GM21515 (cell line): ENCODE results near the gene ZNF319.
"Not testable (repeated sequence)": the region's sequence is repeated elsewhere in the genome, so short reads cannot be mapped to it uniquely, and the experiment has no call there.

Source experiments
- ATAC-seq: cut with Tn5 transposase; IDR thresholded peaks from one replicate; pipeline ENCODE4 v1.9.1; 2021; ENCODE audit not compliant: unreplicated experiment

The ZNF319 gene

DNA sequence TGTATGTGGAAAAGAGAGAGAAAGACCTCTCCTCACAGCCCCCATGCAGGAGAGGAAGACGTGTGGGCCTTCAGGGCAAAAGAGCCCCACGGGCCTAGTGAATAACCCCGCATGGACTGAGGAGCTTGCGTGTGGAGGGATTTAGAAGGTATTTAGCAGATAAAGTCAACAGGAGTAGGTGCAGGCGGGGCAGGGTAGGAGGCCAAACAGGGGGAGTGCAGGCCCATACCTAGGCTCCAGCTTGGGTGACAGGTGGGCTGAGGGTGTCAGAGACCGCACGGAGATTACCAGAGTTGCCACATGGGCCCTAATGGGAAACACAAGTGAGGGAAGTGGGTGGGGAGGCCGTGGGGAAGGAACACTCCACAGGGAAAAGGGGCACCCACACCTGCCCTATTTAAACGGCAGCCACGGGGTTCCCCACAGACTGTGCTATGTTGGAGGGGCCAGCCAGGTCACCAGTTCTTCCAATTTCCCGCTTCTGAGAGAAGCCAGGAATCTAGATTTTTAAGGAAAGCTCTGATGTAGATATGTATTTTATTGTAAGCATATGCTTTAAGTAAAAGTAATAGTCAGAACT lies 21.4 kb downstream of the ZNF319 start:
- no peak for ATAC-seq

DNA sequence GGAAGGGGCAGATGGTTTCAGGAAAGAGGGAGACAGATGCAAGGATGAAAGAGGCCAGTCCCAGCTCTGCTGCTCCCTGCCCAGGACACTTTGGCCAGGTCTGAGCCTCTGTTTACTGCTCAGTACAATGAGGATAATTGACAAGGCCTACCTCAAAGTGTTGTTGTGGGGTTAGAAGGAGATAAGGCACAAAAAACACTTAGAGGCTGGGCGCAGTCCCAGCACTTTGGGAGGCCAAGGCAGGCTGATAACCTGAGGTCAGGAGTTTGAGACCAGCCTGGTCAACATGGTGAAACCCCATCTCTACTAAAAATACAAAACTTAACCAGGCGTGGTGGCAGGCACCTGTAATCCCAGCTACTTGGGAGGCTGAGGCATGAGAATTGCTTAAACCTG lies 22.4 kb downstream of the ZNF319 start:
- not testable (repeated sequence) for ATAC-seq

DNA sequence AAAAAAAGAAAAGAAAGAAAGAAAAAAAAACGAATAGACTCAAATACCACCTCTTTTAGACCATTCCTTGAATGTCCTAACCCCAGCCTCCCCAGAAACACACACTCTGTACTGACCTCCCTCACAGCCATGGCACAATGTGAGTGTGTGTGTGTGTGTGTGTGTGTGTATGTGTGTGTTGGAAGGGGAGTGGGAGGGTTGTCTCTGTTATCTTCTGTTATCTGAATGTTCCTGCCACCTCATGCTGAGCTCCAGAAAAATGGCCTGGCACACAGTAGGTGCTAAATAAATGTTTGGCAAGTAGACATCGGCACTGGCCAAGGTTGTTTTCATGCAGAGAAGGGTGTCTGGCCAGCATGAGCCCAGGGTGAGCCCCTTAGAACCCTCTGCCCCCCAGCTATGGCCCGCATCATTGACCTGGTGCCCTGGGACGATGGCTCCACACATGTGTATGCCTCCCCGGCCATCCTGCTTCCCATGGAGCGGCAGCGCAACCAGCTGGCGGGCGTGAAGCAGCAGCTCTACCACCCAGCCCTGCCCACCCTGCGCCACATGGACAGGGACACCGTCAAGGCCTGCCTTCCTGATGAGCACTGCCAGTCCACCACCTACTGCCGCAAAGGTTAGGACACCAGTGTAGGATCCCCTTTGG lies 22.9 kb downstream of the ZNF319 start:
- ATAC-seq: no peak

DNA sequence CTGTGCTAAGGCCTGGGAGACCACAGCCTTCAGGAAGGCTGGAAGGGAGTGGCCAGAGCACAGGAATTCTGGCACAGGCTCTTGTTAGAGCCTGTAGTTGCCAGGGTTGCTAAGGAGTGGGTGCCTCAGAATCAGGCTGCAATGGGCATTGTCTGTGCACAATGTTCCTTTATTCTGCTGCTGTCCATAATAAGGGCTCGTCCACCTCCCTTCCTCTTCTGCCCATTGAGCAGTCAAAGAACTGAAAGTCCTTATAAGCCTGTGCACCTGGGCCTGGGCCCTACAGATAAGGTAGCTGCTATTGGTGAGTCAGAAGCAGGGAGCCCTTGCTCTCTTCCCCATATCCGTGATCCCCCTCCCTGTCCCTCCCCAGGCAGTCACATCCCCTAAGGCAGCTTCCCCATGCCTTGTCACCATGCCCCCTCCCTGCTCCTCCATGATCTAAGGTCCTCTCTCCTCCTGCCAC lies 24.1 kb downstream of the ZNF319 start:
- ATAC-seq: no peak

DNA sequence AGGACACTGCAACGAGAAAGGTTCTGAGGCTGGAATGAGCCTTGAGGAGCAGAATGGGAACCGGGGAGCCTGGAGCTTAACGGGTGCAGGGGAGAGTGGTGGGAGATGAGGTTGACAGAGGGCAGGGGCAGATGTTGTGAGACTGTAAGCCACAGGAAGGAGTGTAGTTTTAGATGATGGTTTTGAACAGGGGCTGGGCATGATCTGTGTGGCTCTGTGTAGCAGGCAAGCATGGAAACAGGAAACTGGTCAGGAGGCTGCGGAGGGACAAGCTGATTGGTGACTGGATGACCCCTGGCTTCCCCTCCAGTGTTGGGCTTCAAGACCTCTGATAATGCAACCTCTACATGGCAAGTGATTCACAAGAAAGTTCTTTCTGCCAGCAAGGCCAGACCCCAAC lies 28.2 kb downstream of the ZNF319 start:
- ATAC-seq: no peak

DNA sequence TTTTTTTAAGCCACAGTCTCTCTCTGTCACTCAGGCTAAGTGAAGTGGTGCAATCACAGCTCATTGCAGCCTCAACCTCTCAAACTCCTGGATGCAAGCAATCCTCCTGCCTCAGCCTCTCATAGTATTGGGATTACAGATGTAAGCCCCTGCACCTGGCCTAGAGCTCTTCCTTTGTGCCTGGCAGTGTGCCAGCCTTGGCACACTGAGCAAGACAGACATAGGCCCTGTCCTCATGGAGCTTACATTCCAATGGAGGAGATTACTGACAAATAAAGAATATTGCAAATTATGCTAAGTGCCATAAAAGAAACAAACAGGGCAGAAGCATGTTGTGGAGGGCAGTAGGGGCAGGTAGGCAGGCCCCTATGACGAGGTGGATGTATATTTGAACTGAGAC lies 28.6 kb downstream of the ZNF319 start:
- ATAC-seq: no peak

DNA sequence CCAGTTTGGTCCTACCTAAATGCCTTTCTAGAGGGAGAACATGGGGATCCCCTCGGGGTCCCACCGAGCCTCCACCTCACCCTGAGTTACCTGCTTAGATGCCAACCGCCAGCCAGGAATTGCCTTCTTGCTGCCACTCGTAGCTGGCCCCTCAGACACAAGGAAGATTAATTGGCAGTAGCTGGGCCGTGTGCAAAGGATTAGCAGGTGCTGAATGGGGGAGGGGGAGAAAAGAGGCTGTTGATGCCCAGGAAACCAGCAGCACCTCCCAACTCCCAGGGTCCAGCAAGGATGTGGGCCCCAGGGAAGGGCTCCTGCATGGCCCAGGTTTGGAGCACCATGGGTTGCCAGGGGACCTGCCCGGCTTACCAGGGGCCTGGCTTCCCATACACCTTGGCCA lies 29.5 kb downstream of the ZNF319 start, which contains the start of gene CNGB1:
Gene CNGB1, minus strand, starts transcription at position 159 of the 400 bp plus-strand sequence. CDS start 3,842 bp downstream, outside the sequence.
- no peak for ATAC-seq

DNA sequence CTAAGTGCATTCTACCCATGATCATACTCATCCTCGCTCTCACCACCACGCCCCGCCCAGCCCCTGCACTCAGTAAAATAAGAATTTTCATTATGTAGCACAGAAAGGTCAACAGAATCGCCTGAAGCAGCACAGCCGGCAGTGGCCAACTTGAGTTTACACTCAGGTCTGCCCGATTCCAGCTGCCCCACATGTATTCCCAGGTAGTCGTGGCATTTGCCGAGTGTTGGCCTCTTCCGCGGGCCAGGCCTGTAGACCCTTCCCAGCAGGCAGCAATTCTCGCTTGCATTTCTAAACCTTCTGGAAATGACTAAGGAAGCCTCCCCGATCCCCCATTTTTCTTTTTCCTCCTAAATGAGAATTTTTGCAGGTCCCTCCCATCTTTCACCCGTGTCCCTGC lies 30.2 kb downstream of the ZNF319 start:
- no peak for ATAC-seq

DNA sequence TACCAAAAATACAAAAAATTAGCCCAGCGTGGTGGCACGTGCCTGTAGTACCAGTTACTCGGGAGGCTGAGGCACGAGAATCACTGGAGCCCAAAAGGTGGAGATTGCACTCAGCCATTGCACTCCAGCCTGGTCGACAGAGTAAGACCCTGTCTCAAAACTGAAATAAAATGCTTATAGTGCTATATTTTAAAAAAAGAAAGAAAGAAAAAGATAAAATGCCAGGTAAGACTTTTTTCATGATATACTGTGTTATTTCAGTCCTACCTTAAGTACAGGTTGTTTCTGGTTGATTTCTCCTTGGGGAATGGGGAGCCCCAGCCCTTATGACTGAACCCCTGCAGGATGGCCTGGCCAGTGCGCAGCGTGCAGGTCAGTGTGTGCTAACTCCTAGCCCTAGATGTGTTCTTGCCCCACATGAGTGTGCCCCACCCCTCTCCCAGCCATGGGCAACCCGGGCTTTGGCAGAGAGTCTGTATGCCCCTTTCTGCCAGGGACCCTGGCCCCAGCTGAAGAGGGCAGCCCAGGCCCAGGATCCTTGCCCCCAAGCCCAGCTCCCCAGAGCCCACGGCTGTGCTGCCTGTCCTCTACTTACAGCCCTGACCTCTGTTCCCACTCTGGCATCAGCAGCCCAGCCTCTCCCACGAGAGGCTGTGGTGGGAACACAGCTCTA lies 30.9 kb downstream of the ZNF319 start:
- ATAC-seq: no peak

DNA sequence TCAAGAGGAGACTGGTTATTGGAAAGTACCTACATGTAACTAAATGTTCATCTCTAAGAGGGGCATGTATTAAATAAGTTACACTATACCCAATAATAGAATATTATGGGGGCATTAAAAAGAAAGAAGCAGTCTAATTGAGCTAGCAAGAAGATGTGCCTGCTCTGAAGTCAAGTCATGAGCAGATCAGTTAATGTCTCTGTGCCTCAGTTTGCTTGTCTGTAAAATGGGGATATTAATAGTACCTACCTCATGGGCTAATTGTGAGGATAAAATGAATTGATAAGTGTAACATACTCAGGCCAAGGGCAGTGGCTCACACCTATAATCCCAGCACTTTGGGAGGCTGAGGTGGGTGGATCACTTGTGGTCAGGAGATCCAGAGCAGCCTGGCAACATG lies 32.6 kb downstream of the ZNF319 start:
- ATAC-seq: no peak

DNA sequence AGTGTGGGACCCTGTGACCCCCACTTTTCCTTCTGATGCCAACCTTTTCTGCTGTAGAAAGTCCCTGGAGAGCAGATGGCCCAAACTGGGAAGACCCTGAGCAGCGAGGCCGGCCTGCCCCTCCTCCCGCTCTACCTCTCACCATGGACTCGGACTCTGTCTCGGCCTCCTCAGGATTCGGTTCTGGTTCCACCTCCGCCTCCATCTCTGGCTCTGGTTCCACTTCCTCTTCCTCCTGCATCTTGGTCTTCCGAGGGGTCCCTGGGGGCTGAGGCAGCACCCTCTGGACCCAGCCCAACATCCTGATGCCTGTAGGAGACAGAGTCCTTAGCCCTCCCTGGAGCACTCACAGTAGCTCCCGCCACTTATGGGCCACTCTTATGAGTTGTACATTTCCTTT lies 33.5 kb downstream of the ZNF319 start:
- ATAC-seq: no peak

DNA sequence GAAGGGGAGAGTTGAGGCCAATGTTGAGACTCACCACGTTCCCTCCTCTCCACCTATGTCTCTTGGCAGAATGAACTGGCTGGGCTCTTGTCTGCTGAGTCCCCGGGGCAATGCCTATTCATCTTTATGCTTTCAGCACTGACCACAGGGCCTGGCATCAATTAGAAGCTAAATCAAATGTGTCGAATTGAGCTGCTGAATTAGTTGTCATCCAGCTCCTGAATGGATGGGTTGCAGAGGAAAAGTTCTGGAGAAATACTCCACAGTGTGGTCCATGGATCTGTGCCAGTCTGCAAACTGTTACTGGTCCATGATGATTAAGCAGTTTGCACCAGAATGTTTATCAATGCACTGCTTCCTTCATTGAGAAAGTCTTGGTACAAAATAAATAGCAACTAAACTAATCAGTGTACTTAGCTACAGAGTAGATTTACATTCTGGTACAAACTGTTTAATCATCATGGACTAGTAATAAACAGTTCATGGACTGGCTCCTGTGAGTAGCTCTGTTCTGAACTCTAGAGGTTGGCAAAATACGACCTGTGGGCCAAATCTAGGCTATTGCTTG lies 34.2 kb downstream of the ZNF319 start:
- ATAC-seq: no peak

DNA sequence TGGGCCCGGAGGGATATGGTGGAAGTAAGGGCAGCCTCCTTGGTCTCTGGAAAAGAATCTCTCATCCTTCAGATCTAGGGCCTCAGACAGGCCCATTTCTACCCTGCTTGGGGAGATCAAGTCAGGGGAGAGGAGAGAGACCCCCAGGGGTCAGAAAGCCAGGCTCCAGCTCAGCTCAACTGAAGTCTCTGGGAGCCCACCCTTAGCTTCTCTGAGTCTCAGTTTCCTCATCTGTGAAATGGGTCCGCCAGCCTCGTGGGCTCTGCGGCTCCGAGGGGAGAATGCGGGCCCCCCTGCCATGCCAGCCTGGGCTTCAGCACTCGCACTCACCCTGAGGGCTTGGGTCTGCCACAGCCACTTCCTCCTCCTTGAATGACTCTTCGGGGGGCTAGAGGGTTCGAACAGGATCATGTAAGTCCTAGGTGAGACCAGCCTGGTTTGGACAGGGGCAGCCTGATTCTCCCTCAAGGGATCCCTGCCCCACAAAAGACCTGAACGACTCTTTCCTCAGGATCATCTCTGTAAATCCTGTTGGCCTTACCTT lies 36.2 kb downstream of the ZNF319 start:
- no peak for ATAC-seq

DNA sequence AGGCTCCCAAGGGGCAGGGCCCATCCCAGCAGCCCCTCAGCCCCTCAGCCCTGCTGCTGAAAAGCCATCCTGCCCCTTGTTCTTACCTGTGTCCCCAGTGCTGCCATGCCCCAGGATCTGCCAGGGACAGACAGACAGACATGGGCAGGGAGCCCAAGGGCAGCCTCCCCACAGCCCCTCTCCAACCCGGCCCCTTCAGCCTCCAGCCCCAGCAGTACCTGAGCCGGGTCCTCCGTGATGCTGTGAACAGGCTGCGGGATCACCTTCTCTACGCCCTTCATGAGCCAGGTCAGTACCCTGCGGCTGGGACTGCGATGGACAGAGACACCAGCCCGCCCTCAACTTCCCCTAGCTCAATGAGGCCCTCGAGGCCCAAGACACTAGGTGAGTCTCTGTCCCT lies 37.7 kb downstream of the ZNF319 start:
- ATAC-seq: no peak

DNA sequence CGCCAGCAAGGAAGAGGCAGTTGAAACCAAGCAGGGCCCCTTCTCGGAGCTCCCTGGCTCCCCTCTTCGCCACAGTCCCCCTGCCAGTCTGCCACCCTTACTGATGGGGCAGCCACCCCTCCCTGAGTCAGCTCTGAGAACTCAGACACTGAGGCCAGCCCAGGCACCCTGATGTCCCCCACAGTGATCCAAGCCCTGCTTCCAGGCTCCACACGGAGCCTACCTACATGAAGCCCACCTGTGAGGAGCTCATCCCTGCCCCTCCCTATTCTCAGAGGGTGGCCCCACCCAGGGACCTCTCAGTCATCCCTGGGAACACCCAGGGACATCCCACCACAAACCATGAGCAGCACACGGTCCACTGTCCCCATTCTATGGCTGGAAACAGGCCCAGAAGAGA lies 38.4 kb downstream of the ZNF319 start:
- no peak for ATAC-seq

DNA sequence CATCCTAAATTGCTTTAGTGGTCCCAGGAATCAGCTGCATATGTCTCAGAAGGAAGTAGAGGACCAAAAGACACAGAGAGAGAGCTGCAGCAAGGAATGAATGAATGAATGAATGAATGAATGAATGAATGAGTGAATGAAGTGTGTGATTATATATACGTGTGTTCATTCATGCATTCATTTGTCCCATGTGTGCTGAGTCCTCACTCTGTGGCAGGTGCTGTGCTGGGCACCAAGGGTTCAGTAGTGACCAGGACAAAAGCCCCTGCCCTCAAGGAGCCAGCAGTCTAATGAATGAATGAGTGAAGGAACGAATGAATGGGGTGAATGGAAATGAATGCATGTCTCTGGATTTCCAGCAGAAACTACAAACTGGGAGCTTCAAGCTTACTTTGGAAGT lies 38.9 kb downstream of the ZNF319 start:
- ATAC-seq: no peak

DNA sequence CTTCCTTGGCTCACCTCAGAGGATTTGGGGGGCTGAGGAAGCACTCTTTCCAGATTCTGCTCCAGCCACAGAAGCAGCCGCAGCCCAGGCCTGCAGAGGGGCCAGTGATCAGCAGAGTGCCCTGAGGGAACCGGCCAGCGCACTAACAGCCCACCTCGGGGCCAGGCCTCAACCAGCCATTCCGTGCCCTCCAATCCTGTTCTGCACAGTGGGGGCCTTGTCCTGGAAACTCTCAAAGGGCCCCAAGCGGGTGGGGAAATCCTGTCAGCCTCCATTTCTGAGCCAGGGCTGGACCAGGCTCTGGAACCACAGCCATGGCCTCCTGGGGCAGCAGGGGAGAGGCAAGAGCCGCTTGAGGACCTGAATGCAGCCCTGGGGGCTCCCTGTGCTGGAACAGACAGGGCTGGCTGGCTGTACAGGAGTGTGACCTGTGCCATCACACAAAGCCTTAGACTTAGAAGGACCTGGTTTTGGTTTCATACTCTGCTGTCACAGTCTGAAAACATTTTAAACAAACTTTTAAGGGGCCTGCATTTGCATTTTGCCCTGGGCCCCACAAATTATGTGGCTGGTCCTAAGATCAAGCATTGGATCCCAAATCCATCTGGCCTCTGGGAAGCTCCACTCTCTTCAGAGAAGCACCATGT lies 39.5 kb downstream of the ZNF319 start:
- no peak for ATAC-seq

DNA sequence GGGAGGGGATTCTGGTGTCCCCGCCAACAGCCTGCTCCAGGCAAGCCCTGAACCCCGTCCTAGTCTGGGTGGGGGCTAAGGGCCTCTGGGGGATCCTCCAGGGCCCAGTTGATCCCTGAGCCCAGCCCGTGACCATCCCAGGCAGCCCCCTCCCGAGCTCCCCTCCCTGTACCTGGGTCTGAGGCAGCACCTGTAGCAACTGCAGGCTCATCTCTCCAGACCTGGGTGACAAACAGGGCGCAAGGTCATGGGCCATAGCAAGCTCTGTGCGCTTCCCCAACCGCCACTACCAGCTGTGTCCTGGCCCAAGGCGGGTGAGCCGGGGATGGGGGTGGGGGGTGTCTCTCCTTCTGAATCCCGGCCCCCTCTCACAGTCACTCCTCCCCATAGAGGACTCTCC lies 40.2 kb downstream of the ZNF319 start:
- no peak for ATAC-seq

DNA sequence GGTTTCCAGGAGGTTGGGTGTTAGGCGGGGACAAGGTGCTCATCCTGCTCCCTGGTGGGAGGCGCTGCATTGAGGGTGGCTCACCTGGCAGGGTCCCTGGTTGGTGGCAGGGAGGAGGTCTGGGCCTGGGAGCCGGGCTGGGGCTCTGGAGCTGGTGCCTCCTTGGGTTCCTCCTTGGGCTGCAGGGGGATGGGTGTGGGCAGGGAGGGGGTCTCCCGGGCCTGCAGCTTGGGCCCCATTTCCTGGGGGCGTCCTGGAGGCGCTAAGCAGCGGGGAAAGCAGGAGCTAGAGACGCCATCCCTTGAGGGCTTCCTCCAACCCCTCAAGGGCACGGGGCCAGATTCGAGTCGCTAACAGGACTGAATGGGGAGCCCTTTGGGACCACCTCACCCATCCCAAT lies 40.7 kb downstream of the ZNF319 start:
- ATAC-seq: no peak

DNA sequence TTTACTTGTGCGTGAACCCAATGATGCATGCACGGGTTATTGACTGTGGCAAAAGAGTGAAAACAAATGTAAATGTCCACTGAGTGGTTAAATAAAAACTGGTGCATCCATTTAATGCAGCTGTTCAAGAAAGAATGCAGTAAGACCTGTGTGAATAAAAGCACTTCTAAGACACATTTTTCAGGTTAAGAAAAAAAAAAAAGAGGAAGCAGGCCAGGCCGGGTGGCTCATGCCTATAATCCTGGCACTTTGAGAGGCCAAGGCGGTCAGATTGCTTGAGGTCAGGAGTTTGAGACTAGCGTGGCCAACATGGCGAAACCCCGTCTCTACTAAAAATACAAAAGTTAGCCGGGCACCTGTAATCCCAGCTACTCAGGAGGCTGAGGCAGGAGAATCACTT lies 41.4 kb downstream of the ZNF319 start:
- ATAC-seq: no peak

DNA sequence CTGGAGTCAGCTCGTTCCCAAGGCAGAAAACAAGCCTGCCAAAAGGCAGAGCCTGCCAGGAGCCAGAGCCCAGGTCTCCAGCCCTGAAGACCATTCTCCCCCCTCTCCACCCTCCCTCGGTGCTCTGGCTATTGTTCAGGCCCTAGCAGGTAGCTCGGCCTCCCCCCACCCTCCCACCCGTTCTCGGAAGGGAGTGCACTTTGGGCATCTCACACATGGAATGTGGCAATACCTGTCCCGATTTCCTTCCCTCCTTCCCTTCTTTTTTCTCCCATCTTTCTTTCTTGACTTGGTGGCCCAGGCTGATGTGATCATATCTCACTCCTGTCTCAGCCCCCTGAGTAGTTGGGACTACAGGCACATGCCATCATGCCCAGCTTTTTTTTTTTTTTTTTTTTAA lies 41.9 kb downstream of the ZNF319 start:
- no peak for ATAC-seq
